Kasumi-1 (cell line): Measurements from ENCODE around the gene ADORA1.

Source experiments
- DNase-seq, 2 experiments: peaks; one replicate each; lab custom pipeline; 2025; lab: John Stamatoyannopoulos, UW

ADORA1 gene

DNA sequence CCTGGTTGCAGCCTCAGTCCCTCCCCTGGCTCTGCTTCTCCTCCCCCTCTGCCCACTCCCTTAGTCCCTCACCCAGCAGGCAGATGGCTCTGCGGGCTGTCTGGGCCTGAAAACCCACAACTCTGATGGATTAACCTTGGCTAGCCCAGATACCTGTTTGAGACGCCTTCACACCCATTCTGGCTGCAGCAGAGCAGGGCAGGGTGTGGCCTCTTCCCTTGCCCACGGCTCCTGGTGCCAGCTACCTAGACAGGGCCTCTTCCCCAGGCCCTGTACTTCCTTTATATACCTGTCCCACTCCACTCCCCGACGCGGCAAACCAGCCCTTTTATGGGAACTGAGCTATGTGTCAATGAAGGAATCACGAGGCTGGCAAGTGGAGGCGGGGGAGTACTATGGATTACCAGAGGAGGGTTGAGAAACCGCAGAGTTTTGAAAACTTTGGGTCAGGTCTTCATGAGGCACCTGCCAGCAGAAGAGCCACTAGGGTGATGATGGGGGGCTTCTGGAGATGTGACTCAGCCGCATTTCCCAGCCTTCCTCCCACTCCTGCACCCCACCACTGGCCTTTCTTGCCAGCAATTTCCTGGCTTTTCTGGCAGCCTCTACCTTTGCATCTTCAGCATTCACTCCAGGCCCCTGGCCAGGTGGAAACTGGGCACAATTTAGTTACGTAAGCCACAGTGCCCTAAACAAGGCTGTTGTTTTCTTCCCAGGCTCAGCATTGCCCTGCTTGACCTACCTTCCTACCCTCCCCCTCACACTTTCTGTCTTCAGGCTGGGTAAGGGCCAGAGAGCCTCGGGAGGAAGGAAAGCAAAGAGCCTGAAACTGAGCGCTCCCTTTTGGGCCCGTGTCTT is 59.1 kb downstream of the ADORA1 start, which contains the start of gene CHI3L1:
Gene CHI3L1, minus strand, starts transcription at position 259 of the 858 bp plus-strand sequence. Its CDS starts 81 bp downstream, at position 178.
- peak; percentile 45 to 62 for DNase-seq

DNA sequence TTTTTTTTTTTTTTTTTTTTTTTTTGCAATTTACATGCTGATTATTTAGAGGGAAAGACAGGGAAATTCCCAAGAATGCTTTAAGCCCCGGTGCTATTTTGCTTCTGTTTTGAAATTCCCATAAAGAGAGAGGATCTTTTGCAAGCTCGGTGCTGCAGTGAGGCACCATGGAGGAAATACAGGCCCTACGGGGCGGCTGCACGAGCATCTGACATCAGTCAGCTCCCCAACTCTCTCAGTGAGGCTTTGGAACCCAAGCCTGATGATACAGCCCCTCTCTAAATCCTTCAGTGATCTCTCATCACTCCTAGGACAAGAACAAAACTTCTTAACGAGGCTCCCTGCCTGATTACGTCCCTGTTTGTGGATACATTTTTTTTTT is 59.8 kb downstream of the ADORA1 start:
- DNase-seq: no peak

DNA sequence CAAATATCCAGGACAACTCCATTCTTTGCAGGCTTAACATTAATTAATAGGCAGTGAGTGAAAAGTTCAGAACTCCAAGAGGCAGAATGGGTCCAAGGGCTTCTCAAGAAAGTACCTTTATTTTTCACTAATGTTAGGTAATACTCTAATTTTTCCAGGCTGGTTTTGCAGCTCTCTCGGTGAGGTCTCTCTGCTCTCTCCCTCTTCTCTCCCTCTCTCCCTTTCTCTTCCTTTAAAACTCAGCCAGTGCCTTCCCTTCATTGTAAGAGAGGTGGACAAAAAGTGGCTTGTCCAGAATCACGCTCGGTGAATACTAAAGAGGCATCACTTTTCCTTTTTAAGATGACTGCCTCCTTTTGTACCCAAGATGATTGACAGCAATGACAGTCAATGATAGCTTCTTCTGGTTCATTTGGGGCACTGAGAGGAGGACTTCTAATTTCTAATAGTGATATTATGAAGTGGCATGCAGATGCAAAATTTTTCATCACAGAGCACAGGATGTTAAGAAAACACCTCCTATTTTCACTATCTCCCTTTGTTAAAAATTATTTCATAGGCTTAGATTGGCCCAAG is 60.3 kb downstream of the ADORA1 start:
- no peak for DNase-seq

DNA sequence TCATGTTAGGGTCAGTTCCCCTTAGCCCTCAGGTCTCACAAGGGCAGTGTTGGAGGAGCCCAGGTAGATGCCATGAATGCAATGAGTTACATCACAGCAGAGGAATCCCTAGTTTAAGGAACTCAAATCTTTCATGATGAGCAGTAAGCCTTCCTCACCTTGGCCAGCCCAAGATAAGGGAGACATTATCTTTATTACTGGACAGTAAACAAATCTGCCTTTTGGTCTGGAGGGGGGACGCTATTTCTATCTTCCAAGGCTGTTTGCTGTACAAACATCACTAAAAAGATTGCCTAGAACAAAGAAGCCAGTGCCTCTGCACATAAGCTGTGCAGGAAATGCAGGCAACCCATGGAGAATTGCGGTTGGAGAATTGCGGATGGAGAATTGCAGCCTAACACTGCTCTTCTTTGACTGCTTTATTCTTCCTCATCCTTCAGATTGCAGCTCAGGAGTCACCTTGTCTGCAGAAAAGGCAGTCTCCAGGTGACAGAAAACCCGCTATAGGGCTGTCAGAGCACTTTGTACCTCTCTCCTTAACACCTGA is 61.2 kb downstream of the ADORA1 start:
- no peak for DNase-seq

DNA sequence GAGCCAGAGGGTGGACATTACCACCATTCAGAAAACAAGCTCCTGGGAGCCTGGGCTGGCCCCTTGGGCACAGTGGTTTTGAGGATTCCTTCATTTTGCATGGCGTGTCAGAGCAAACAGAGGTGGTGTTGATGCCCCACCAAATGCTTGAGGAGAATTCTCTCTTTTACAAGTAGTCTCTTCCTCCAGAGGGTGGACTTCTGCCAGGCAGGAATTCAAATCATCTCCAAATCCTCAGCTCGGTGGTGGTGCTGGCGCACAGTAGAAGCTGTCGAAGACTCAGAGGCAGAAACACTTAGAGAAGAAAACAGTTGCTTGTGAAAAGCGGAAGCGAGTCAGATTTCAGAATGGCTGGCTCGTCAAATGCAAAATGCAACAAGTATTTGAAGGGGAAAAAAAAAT is 62.4 kb downstream of the ADORA1 start:
- peak; percentile 28 to 51 for DNase-seq

DNA sequence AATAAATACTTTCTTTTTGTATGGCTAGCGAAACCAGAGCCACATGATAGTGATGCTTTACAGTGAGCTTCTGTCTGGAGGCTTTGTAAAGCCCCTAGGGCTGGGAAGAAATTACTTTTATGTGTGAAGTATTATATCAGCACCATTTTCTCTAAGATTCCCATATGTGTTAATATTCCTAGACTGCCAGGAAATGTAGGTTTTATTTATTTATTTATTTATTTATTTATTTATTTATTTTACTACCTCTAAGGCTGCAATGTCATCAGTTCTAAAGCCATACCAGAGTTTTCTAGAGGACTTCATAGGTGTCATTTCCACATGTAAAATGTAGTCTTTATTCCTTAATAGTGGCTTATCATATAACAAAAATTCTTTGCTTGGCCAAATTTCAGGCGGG is 63.4 kb downstream of the ADORA1 start:
- DNase-seq: no peak

DNA sequence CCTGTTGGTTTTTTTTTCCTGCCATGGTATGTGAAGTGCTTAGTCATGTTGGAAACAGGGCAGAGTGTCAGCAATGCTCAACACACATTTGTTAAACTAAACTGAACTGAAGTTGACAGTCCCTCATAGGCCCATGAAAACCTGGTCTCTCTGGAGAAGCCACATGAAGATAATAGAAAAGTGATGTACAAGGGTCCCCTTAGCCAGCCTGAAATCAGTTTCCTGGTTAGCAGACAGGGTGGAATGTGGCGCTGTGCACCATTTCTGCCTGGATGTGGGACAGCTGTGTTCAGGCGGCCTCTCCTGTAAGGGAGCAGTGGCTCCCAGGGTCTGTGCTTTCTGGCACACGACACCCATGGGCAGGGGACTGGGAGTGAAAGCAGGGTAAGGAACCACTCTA is 68.8 kb downstream of the ADORA1 start:
- no peak for DNase-seq

DNA sequence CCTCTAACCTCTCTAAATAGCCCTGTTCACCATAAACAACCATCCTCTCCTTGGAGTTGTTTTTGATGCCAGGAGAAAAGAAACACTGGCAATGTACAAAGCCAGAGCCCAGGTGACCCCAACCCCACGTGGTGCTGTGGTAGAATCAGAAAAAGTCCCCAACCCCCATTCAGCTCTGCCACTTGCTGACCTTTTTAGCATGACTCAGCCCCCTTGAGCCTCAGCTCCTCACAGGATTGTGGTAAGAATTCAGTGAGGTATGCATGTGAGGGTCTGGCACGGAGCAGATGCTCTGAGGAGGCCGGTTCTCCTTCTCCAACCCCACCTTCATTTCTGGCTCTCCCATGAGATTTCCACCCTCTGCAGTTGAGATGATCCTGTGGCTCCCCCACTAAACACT is 70.1 kb downstream of the ADORA1 start:
- no peak for DNase-seq

DNA sequence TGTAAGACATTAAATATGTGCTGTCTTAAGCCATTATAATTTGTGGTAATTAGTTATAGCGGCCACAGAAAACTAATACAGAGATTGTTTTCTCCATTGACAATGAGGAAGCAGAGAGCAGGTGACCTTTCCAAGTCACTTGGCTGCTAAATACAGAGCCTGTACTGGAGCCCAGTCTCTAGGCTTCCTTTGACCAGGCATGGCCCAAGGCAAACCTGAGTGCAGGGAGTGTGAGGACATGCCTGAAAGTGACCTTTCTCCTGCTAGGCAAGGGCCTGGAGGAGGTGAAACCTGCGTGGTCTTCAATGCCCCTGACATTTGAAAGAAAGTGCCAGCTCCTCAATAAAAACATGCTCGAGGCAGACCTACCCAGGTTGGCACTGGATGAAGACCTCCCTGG is 71.5 kb downstream of the ADORA1 start:
- DNase-seq: no peak

DNA sequence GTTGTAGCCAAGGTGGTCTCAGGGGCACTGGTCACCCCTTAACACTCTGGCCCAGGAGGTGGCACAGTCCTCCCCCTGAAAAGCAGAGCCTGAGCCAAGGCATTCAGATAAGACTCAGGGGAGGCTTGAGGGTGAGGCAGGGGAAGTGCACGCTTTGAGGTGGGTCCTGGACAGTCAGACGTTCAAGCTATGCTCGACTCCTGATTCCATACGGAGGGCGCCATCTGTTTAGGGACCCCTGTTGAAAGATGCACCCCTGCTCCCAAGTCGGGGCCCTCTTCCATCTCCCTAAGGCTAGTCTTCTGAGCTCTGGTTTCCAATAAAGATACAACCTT is 71.9 kb downstream of the ADORA1 start:
- no peak for DNase-seq

DNA sequence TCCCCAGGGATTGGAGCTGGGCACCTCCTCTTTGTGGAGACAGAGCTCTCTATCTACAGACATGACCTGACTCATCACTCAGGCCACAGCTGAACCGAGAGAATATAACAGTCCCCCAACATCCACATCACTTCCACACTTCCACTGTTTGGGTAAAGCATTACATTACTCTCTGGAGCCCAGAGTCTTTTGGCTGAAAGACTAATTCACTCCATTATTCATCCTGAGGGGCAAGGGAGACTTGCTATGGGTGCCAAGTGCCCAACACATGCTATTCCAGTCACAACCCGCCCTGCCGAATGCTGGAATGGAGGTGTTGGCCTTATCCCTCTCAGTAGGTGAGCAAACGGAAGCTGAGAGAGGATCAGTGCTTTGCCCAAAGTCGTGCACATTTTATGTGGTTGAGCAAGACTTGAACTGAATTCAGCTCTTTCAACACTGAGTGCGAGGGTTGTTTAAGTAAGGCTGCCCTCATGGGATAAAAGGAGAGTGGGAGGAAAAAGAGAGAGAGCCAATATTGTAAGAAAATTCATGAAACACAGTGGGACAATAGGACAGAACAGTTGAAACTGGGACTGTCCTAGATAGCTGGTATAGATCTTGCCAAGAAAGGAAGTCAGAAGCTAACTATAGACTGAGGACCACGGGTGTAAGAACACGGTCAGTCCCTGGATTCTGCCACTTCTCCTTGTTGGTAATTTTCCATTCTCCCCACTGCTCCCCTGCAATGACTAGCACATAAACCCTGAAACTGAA is 72.5 kb downstream of the ADORA1 start:
- peak; percentile 7 to 13 for DNase-seq

DNA sequence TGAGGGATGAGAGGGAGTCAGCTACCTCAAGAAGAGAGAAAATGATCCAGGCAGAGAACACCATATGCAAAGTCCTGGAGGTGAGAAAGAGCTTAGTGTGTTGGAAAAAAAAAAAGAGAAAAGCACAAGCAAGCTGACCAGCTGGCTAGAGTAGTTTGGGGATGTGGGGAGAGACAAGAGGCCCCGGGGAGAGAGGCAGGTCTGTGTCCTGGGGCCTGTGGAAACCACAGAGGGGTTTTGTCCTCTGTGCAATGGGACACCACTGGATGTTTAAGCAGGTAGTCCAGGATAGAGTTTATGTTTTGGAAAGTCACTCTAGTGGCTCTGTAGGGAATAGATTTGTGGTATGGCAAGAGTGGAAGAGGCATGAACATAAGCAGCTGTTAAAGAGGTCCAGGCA is 73.4 kb downstream of the ADORA1 start:
- DNase-seq: no peak

DNA sequence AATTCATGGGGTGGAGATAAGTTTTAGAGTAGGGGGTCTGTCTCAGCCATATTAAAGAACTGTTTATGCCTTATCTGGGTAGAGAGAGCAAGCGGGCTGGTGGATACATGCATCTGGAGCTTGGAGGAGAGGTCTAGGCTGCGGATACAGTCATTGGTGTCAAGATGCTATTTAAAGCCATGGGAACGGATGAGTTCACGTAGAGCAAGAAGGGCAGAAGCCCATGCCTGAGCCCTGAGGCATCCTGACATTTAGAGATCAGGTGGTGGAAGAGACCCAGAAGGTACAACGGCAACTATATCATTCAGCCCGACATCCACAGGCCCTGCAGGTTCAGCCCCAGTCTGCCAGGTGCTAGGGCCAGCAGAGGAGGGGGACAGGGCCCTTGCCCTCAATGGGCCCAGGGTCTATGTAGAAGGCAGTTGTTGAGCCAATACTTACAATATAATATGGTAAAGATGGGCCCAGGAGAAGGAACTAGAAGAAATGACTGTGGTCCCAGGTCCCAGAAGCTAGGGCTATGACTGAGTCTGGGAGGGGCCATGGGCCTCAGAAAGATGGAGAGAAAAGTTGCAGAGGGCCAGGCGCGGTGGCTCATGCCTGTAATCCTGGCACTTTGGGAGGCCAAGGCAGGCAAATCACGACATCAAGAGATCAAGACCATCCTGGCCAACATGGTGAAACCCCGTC is 74.1 kb downstream of the ADORA1 start:
- DNase-seq: no peak

DNA sequence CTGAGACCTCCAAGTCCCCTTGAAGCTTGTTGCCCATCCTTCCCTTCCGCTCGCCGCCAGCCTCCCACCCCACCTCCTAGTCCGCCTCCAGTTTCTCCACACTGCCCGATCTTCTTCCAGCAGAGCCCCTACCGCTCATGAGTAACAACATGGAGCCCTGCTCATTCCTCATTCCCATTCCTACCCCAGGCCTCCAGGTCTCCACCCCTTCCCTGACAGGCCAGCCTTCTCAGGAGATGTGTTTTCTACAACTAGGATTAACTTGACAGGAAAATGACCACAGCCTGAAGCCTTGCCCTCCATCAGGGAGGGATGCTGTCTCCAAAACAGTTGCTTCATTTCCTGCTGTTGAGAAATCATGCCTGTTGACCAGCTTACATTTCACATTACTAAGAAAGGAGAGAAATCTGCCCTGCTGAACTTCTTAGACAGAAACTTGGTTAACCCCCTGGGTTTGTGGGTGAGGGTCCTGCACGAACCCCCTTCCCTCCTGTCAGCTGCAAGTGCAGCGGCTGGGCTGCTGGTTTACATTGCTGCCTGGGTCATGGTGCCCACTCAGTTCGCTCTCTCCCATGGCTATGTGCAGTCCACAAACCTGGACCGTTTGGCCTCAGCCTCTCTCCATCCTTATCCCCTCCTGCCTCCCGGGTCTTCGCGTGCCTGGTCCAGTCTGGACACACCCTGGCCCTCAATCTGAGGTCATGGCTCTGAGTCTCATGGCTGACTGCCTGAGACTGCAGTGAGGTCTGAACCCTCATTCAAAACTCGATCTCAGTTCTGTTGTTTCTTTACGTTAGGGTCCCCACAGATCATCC is 75.1 kb downstream of the ADORA1 start:
- DNase-seq: no peak

DNA sequence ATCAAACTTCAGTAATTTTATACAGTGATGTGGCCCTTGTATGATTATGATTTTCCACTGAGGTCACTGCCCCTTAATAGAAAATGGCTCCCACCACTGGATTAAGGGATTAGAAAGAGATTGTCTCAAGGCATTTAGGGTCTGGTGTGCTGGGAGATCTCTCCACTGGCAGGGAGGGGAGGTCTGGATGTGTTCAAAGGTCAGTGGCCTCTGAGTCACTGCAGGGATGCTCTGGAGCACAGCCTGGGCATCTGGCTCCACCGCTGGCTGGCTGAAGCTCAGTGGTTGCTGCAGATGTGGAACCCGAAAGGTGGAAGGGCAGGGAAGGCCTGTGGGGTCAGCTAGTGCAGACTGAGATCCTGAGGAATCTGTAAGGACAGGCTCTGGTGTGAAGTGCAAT is 77.2 kb downstream of the ADORA1 start:
- DNase-seq: no peak

DNA sequence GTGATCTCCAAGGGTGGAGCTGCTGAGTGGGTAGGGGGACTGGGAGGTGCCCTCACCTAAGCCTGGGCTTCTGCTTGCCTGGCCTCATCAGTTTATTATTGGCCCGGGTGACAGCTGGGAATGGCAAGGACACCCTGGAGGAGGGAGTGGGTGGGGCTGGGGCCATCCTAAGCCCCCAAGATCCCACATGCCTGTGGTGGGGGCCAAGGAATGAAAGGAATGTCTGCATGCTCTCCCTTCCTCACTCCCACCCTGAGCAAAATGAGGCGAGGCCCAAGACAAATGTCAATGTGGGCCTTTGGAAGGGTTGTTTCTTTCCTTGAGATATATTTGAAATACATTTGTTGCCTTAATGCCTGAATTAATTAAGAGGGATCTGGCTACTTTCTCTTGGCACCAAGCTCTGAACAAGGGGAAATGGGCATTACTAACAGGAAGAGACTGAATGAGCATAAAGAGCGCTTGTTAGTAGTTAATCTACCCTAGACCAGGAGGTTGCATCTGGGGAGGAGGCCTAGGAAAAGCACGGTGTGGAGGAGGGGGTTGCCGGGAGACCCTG is 78.7 kb downstream of the ADORA1 start:
- no peak for DNase-seq

DNA sequence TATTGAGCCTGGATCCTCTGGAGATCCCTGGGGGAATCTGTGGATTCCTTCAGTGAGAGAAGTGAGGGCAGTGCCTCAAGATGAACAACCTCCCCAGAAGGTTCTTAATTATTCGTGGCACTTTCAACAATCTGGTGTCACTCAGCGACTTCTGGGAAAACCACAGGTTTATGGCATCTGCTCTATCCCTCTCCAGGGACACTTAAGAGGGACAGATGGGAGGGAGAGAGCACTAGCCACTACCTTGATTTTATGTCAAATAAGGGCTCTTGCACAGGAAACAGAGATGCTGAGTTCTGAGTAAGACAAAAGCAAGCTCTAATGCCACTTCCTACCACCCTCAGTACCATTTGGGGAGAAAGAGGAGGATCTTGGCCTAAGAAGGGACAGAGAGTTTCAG is 80.2 kb downstream of the ADORA1 start:
- no peak for DNase-seq

DNA sequence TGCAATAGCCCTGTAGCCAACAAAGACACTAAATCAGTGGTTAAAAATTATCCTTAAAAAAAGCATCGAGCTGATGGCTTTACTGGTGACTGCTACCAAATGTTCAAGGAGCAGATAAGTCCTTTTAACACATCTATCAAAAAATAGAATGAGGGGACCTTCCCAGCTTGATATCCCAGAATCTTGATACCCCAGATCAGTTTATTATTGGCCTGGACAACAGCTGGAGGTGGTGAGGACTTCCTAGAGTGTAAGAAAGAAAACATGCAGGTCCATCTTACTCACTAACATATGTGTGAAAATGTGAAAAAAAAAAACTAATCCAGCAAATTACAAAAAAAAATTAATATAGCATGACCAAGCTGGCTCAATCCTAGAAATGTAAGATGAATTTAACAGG is 80.7 kb downstream of the ADORA1 start:
- no peak for DNase-seq

DNA sequence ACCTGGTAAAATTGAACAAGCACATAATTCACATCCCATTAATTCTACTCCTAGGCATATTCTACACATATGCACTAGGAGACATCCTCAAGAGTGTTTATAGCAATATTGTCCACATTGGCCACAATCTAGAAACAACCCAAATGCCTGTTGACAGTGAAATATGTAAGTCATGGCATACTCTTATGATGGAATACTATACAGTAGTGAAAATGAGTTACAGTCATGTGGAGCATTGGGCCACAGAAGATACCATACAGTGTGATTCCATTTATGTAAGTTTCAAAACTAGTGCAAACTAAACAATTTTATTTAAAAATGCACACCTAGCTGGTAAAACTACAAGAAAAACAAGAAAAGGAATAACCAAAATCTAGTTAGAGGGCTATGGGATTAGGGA is 82.8 kb downstream of the ADORA1 start:
- no peak for DNase-seq

DNA sequence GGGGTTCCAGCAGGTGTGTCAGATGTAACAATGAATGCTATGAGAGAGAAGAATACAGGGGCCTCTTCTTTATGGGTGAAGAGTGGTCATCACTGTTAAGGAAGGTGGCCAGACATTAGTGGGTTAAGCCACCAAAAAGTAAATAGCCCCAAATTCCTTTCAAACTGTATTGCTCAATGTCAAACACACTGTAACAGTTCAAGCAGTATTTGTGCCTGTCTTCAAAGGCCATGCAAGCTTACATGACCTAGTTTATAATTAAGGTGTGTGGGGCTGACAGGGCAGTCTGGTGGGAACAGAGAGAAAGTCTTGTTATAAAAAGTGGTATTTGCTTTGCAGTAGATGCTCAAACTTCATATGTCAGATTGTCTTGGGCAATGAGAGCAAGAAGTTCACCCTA is 83.5 kb downstream of the ADORA1 start:
- no peak for DNase-seq

DNA sequence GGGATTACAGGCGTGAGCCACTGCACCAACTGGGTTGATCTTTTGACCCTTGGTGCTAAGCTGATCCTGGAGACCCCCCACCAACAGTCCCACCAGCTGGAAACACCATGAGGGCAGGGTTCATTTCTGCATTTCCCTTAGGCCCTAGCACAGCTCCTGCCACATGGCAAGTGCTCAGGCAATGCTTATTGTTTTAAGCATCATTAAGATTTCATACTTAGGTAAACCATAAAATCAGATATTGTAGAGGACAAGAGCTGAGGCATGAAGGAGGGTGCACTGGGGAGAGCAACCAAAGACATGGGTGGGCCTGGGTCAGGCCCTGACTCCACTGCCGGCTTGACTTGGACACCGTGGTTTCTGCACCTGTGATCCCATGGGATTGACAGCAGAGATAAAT is 84.3 kb downstream of the ADORA1 start:
- no peak for DNase-seq
